Rectal smooth muscle tissue (tissue), 1 donor: ENCODE results near the gene SH3BP5.
"Not testable (repeated sequence)": the region's sequence is repeated elsewhere in the genome, so short reads cannot be mapped to it uniquely, and the experiment has no call there.

Experiments
- H3K27ac ChIP-seq: one replicate; pipeline ENCODE4 v1.7.0; 2013; ENCODE audit warnings: low read depth, low read length, inconsistent platforms
- H3K27me3 ChIP-seq: one replicate; pipeline ENCODE4 v1.7.0; 2013; ENCODE audit warnings: low read length; ENCODE audit not compliant: control insufficient read depth, insufficient read depth
- H3K36me3 ChIP-seq: one replicate; pipeline ENCODE4 v1.7.0; 2013; ENCODE audit warnings: low read length; ENCODE audit not compliant: control insufficient read depth, insufficient read depth
- H3K4me1 ChIP-seq: one replicate; pipeline ENCODE4 v1.7.0; 2013; ENCODE audit warnings: low read length; ENCODE audit not compliant: control insufficient read depth, insufficient read depth
- H3K4me3 ChIP-seq: one replicate; pipeline ENCODE4 v1.7.0; 2013; ENCODE audit warnings: low read length
- H3K9ac ChIP-seq: one replicate; pipeline ENCODE4 v1.7.0; 2013; ENCODE audit warnings: low read length

Gene SH3BP5

GRCh38 chr3:15332405-15333098 is at the start of gene SH3BP5:
TSS of gene SH3BP5 (minus strand) at chr3:15332586. CDS start at chr3:15332408, 178 bp downstream.
- H3K9ac ChIP-seq = peak within 1 kb of the TSS; percentile 67
- peak within 1 kb of the TSS; percentile 95 for H3K4me3 ChIP-seq
- H3K36me3 ChIP-seq = no peaks in the 10 kb centered on the region
- H3K27ac ChIP-seq = peak within 1 kb of the TSS; percentile 63
- no peaks in the 10 kb centered on the region for H3K4me1 ChIP-seq
- no peaks in the 10 kb centered on the region for H3K27me3 ChIP-seq

GRCh38 chr3:15380980-15381890 is 48.8 kb upstream of the SH3BP5 start:
- Histone ChIP-seq H3K9ac (no peak overlapping the region), H3K4me3 (no peak overlapping the region), H3K27ac (no peak overlapping the region), H3K4me1 (peaks cover 2% of the 10 kb centered on the region), H3K36me3 (no peaks in the 10 kb centered on the region), H3K27me3 (no peaks in the 10 kb centered on the region)

GRCh38 chr3:15377961-15378791 is 45.8 kb upstream of the SH3BP5 start:
- H3K36me3 ChIP-seq = no peaks in the 10 kb centered on the region
- no peaks in the 10 kb centered on the region for H3K27me3 ChIP-seq
- H3K4me3 ChIP-seq = peak overlapping the region; percentile 50
- peak overlapping the region; percentile 30 for H3K9ac ChIP-seq
- H3K4me1 ChIP-seq = peaks cover 2% of the 10 kb centered on the region
- H3K27ac ChIP-seq = no peak overlapping the region

- no peaks in the 10 kb centered on the region for H3K27me3 ChIP-seq
- no peaks in the 10 kb centered on the region for H3K36me3 ChIP-seq
- H3K4me3 ChIP-seq = no peak overlapping the region
- peaks cover 2% of the 10 kb centered on the region for H3K4me1 ChIP-seq
- H3K9ac ChIP-seq = no peak overlapping the region
- H3K27ac ChIP-seq = no peak overlapping the region
These were observed 43.1 kb upstream of the SH3BP5 start for GRCh38 chr3:15375461-15376000.

GRCh38 chr3:15372918-15373317 is 40.5 kb upstream of the SH3BP5 start:
- Histone ChIP-seq H3K9ac (no peak overlapping the region), H3K4me1 (peaks cover 1% of the 10 kb centered on the region), H3K36me3 (no peaks in the 10 kb centered on the region), H3K27ac (no peak overlapping the region), H3K4me3 (no peak overlapping the region), H3K27me3 (no peaks in the 10 kb centered on the region)

- H3K27ac ChIP-seq = no peak overlapping the region
- no peak overlapping the region for H3K9ac ChIP-seq
- H3K36me3 ChIP-seq = no peaks in the 10 kb centered on the region
- H3K4me3 ChIP-seq = no peak overlapping the region
- no peaks in the 10 kb centered on the region for H3K4me1 ChIP-seq
- no peaks in the 10 kb centered on the region for H3K27me3 ChIP-seq
These were observed 36.3 kb upstream of the SH3BP5 start for GRCh38 chr3:15368561-15369135.

GRCh38 chr3:15367059-15367458 is 34.7 kb upstream of the SH3BP5 start:
- H3K4me3 ChIP-seq = no peak overlapping the region
- no peak overlapping the region for H3K27ac ChIP-seq
- no peaks in the 10 kb centered on the region for H3K36me3 ChIP-seq
- no peaks in the 10 kb centered on the region for H3K27me3 ChIP-seq
- H3K4me1 ChIP-seq = no peaks in the 10 kb centered on the region
- H3K9ac ChIP-seq = no peak overlapping the region

GRCh38 chr3:15364078-15364477 is 31.7 kb upstream of the SH3BP5 start:
- H3K4me3 ChIP-seq, H3K27me3 ChIP-seq, H3K36me3 ChIP-seq, H3K27ac ChIP-seq, H3K9ac ChIP-seq, H3K4me1 ChIP-seq: not testable (repeated sequence)

GRCh38 chr3:15361494-15362214 is 29.3 kb upstream of the SH3BP5 start:
- H3K27ac ChIP-seq = no peak overlapping the region
- H3K4me1 ChIP-seq = no peaks in the 10 kb centered on the region
- no peak overlapping the region for H3K4me3 ChIP-seq
- H3K36me3 ChIP-seq = no peaks in the 10 kb centered on the region
- H3K9ac ChIP-seq = no peak overlapping the region
- H3K27me3 ChIP-seq = no peaks in the 10 kb centered on the region

- no peak overlapping the region for H3K9ac ChIP-seq
- H3K27ac ChIP-seq = no peak overlapping the region
- no peak overlapping the region for H3K4me3 ChIP-seq
- H3K36me3 ChIP-seq = no peaks in the 10 kb centered on the region
- no peaks in the 10 kb centered on the region for H3K27me3 ChIP-seq
- H3K4me1 ChIP-seq = no peaks in the 10 kb centered on the region
These were observed 28.6 kb upstream of the SH3BP5 start for GRCh38 chr3:15360788-15361493.
